ENCODE results near the gene C3orf18.
"Not testable (repeated sequence)": the region's sequence is repeated elsewhere in the genome, so short reads cannot be mapped to it uniquely, and the experiment has no call there.

Gene C3orf18

DNA sequence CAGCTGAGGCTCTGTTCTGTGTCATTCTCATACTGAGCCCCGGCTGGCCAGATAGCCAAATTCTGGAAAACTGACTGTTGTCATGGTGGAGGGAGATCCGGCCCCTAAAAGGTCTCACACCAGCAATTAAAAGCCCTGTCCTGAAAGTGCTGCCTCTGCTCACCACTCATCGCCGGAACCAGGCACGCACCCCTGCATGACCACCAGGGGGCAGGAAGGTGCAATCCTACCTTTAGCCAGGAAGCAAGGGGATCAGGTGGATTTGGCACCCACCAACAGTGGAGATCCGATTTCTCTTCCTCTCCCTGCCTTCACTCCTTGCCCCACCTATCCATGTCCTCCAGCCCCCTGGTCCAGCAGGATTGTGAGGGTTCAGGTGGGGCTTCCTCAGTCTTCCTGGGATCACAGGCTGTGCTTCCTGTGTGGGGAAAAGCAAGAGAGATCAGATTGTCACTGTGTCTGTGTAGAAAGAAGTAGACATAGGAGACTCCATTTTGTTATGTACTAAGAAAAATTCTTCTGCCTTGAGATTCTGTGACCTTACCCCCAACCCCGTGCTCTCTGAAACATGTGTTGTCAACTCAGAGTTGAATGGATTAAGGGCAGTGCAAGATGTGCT, 48.0 kb downstream of the C3orf18 start:
- DNase-seq: peak; percentile 61 to 72

DNA sequence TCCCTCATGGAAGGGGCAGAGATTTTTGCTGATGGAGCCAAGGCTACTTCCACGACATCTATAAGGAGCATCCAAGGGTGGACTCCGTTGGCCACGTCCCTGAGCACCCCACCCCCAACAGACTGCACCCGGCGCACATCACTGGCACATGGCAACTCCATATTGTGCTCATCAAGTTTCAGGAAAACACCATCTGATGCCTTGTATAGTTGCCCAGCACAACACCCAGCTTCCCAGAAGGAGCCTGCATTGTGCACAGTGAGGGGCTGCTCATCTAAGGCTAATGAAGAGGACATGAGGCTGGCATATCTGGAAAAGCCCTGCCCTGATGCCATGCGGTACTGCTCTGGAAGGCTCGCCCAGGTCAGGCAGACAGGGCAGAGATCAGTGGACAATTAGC, 49.1 kb downstream of the C3orf18 start:
- DNase-seq: no peak

DNA sequence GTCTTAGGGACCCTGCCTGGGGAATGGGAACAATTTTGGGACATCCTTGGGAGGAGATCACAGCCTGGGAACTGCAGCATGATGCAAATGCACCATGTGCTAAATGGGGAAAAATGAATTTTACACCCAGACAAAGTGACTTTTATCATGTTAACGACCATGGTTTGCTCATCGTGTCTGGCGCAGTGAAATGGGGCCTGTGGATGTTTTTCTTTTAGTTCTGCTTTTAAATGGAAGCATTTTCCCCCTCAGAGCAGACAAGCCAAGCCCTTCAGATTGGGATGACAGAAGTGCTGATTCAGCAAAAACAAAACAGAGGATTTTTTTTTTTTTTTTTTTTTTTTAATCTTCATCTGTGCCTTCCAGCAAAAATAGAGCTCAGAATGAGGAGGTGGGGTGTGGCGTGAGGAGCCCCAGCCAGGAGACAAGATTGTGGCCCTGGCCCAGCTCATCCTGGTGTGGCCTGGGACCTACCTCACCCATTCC, 49.8 kb downstream of the C3orf18 start:
- DNase-seq: no peak

DNA sequence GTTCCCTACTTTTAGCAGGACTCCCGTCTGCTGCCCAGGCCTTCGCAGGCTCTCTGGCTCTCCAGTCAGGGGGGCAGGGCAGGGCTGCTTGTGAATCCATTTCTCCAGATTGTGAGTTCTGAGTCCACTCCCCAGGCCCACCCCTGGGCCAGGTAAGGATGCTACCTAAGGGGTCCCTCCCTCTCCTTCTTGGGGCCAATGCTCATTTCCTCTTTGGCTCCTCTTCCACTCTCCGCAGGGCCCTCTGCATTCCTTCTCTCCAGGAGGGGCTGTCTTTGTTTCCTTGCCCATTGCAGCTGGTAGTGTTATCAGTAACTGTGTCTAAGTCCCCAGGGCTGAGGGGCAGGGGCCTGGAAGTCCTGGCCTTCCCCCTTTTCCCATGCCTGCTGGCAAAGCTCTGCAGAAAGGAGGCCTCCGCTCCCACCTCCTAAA, 51.1 kb downstream of the C3orf18 start:
- no peak for DNase-seq

DNA sequence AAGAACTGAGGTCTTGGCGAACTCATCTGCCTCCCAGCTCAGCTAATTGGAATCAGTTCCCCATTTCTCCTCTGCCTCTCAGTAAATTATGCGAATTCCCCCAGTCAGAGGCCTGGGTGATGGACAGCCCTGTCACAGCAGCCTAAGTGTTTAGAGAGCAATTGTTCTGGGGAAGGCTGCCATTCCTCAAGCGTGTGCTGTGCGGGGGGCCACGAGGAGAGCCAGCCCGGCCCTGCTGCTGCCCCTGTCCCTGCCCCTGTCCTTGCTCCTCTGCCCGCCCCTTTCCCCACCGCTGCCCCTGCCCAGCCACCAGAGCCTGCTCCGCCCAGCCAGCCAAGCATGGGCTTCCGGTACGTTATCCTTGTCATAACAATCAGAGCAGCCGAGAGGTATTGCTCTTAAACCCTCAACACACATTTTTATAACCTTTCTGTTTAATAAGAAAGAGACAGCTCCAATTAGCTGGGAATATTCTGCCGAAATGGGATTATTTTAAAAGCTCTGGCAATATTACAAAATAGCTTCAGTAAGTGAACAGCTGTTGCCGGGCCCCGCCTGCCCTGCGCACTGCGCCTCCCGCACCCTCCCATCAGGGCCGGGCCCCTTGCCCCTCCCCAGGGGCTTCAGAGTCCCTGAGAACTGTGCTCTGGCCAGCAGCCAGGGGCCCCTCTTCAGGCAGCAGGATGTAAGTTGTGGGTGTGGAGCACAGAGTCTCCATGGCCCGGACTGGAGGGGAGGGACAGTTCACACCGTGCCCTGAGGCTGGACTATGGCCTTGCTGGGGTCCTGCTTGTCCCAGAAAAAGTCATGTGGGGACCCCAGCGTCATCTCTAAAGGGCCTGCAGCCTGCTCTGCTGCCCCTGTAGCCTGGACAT, 51.7 kb downstream of the C3orf18 start:
- no peak for DNase-seq

DNA sequence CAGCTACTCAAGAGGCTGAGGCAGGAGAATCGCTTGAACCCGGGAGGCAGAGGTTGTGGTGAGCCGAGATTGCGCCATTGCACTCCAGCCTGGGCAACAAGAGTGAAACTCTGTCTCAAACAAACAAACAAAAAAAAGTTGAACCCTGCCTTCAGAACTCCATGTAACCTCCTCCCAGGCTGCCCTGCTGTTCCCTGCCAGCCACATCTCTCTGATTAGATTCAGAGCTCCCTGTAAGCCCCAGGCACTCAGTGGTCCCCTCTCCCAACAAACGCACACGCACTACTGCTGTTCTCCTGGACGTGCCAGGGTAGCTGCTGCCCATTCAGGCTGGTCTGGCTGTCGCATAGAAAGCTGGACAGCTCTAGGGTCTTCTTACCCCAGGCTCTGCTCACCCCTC, 54.6 kb downstream of the C3orf18 start:
- DNase-seq: not testable (repeated sequence)

DNA sequence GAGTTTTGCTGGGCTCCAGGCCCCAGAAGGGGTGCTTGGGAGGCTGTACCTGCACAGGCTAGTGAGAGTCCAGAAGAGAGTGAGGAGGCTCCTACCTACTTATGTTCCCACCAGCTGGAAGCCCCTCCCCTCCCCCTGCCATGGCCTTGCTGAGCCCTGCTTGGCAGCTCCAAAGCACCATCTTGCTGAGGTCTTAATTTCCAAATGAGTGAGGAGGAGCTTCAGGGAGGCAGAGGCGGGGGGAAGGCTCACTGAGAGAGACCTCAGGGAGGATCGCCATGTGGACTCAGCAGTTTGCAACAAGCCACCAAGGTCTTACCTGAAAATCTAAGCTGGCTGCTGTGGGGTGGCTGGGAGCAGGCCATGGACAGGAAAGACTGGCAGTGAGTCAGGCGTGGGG, 55.4 kb downstream of the C3orf18 start:
- no peak for DNase-seq

DNA sequence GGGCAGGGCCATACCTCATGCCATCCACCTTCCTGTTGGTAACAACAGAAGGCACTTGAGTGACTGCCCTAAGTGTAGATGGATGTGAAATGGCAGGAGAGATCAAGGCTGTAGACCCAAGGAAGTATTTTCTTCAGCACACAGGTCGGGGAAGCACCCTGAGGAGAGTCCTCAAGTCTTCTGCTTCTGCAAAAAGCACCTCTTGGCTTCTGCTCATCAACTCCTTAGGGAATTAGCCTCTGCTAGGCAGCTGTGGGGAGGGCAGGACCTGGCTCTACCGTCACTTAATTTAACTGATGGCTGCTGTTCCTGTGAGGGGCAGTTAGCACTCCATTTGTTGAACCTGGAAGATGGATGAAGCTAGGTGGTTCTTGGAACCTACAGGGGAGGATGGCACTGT, 57.2 kb downstream of the C3orf18 start:
- DNase-seq: no peak

DNA sequence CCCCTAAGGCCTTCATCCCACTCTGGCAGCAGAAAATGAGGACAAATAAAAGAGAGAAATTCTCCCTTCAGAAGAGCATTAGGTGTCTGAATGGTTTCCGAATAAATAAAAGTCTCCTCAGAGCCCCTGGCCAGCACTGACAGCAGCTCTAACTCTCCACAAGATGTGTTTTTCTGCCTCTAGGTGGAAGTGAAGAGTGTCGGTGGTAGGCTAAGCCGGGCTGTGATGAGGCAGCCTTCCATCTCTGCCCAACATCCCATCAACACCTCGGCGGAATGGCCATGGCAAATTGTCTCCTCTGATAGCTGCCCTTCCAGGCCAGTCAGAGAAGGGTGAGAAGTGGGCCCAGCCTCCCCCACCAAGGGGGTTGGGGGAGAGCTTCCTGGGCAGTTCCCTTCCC, 57.8 kb downstream of the C3orf18 start:
- no peak for DNase-seq

DNA sequence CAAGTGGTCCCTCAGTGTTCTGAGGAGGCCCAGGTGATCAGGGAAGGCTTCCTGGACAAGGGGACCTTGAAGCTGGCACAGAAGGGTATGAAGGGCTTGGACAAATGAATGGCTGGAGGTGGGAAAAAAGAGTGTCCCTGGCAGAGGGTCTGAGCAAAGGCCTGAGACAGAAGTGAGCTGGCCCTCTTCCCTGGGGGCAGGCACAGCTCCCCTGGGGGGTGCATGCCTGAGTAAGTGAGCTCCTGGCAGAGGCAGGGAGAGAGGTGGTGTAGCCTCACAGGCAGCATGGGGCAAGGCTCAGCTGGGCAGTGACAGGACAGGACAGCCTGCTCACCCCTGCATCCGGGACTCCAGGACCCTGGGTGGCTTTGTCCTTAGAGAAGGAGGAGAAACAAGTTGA, 58.7 kb downstream of the C3orf18 start:
- DNase-seq: no peak
